A549 treated with dexamethasone at 1 μM for 4 hours (cell line): Measurements from ENCODE around the gene DCD. TPM values are rescaled to one million over a fixed set of nuclear protein-coding genes. Genes with fewer than 3 reads are reported as not detected.

Experiments
- total RNA-seq: library from RNA; stranded (reverse); fragments of 200-300 nt; extraction: Qiagen RNA extraction; gene quantifications from 5 replicates; pipeline ENCODE4 v1.2.3, GENCODE V29; 2022

The DCD gene
- total RNA-seq = not detected in 5 replicates

GRCh38 chr12:54648265-54648664, at the start of gene DCD:
Gene DCD, minus strand, starts transcription at chr12:54648365. Its CDS starts 62 bp downstream, at chr12:54648303.

GRCh38 chr12:54634795-54635194, 13.4 kb downstream of the DCD start, which contains the start of gene LACRT:
Gene LACRT, minus strand, starts transcription at chr12:54634895. Its CDS starts 54 bp downstream, at chr12:54634841.

Other genes starting within 250 kb of the DCD start
- 222 to 345 TPM (median 276 TPM) in 5 replicates for gene ITGA5, start 229.1 kb downstream of the DCD start, total RNA-seq
- gene GTSF1, start 174.8 kb downstream of the DCD start, total RNA-seq = not detected in 5 replicates
- not detected in 5 replicates for gene NCKAP1L, start 150.6 kb downstream of the DCD start, total RNA-seq
- 0.04 TPM in 1 of 5 replicates, not detected in the others for gene PDE1B, start 98.8 kb downstream of the DCD start, total RNA-seq
- 0.09 to 0.27 TPM (median 0.25 TPM) in 5 replicates for gene PPP1R1A, start 59.7 kb downstream of the DCD start, total RNA-seq
- gene LACRT, start 13.5 kb downstream of the DCD start, total RNA-seq = not detected in 5 replicates
- gene MUCL1, start 206.2 kb upstream of the DCD start, total RNA-seq = not detected in 5 replicates